K562 (cell line): Measurements from ENCODE around the gene RECQL5.

ENCODE experiments used
- CBX5 ChIP-seq: IDR thresholded peaks from 2 replicates; pipeline ENCODE4 v1.6.1; 2014; ENCODE audit warnings: low read depth, borderline replicate concordance
- CBX8 ChIP-seq: fragments of 200-600 bp; sonication (generic); IDR thresholded peaks from 2 replicates; pipeline ENCODE4 v1.6.1; 2012; ENCODE audit warnings: borderline replicate concordance, mixed run types, low read depth, mild to moderate bottlenecking, moderate library complexity, mixed read lengths, low read length, control low read depth, inconsistent platforms; ENCODE audit not compliant: poor library complexity, severe bottlenecking; ENCODE audit errors: extremely low read depth
- EP300 ChIP-seq: IDR thresholded peaks from 2 replicates; pipeline ENCODE4 v1.6.1; 2012; ENCODE audit warnings: low read length, improper control_type of control experiment
- SMAD3 ChIP-seq: fragments of 450-650 bp; formaldehyde crosslinking; conservative IDR thresholded peaks from 2 replicates; pipeline ENCODE4 v1.4.0; 2020; ENCODE audit warnings: mild to moderate bottlenecking
- ZNF507 ChIP-seq: conservative IDR thresholded peaks from 2 replicates; pipeline ENCODE4 v1.6.1; 2017; ENCODE audit warnings: missing genetic modification characterization, missing compliant biosample characterization
- TF ChIP-seq, protein P1 (sequence below), 3 experiments: IDR thresholded peaks in 2 of 3; conservative IDR thresholded peaks in 1 of 3; 2 replicates each; pipeline ENCODE4 v1.5.1; 2011 to 2012; ENCODE audit warnings: low read length in 3 of 3, mild to moderate bottlenecking in 3 of 3, control low read depth in 2 of 3, improper control_type of control experiment in 1 of 3, inconsistent platforms in 1 of 3, low read depth in 1 of 3, mixed read lengths in 1 of 3, moderate library complexity in 1 of 3; ENCODE audit not compliant: insufficient read depth in 2 of 3

DNA sequence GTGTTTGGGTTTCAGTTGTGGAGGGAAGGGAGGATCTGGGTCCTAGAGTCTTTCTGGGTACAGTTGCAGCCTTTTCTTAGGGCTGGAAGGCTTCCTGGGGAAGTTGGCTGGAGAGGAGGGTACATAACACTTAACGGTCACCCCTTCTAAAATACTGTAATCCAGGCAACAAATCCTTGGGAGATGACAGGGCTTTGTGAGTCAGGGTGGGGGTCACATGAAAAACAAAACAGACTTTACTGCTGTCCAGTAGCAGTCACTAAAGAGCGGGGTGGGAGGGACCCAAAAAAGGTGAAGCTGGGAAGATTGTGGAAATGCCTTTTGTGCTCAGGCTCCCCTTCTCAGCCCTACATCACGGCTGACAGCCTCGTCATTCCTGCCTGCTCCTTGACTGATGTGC lies 6.5 kb upstream of the RECQL5 start:
- TF ChIP-seq, protein P1, sequence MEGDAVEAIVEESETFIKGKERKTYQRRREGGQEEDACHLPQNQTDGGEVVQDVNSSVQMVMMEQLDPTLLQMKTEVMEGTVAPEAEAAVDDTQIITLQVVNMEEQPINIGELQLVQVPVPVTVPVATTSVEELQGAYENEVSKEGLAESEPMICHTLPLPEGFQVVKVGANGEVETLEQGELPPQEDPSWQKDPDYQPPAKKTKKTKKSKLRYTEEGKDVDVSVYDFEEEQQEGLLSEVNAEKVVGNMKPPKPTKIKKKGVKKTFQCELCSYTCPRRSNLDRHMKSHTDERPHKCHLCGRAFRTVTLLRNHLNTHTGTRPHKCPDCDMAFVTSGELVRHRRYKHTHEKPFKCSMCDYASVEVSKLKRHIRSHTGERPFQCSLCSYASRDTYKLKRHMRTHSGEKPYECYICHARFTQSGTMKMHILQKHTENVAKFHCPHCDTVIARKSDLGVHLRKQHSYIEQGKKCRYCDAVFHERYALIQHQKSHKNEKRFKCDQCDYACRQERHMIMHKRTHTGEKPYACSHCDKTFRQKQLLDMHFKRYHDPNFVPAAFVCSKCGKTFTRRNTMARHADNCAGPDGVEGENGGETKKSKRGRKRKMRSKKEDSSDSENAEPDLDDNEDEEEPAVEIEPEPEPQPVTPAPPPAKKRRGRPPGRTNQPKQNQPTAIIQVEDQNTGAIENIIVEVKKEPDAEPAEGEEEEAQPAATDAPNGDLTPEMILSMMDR (IDR thresholded peaks at IDR 0.05 in 2 of 3, conservative IDR thresholded peaks at IDR 0.05 in 1 of 3; ENCODE audit: insufficient read depth in 2 of 3, low read depth in 1 of 3, low read length in 3 of 3), result no peak
- TF ChIP-seq SMAD3, result no peak
- TF ChIP-seq EP300, result no peak
- no peak for TF ChIP-seq ZNF507
- TF ChIP-seq CBX5, result no peak
- no peak for TF ChIP-seq CBX8
